ENCODE measurements around the gene TNS3. TPM values are rescaled to one million over a fixed set of nuclear protein-coding genes. Genes with fewer than 3 reads are reported as not detected.

Gene TNS3
- total RNA-seq, 1 donor from 2014 or later = 92.9 TPM

- H3K4me3 ChIP-seq (ENCODE audit: insufficient read depth, low read depth, low read length) = no peak overlapping the region
- Mint-ChIP-seq H3K4me1 (ENCODE audit: low read depth, unreplicated experiment) (peaks cover 76% of the 10 kb centered on the region), H3K36me3 (ENCODE audit: low read depth, unreplicated experiment) (peaks cover 17% of the 10 kb centered on the region), H3K9me3 (ENCODE audit: unreplicated experiment) (no peaks in the 10 kb centered on the region), H3K27ac (ENCODE audit: unreplicated experiment) (peak overlapping the region; percentile 100), H3K27me3 (ENCODE audit: low read depth, unreplicated experiment) (no peaks in the 10 kb centered on the region), H3K4me3 (ENCODE audit: unreplicated experiment) (peak overlapping the region; percentile 69)
- H3K36me3 ChIP-seq (ENCODE audit: insufficient read depth, low read length) = no peaks in the 10 kb centered on the region
- no peaks in the 10 kb centered on the region for H3K27me3 ChIP-seq (ENCODE audit: insufficient read depth, low read length)
- DNase-seq (ENCODE audit: low read depth) = no peak
- peak overlapping the region; percentile 79 for H3K9ac ChIP-seq (ENCODE audit: low read length)
- peak overlapping the region; percentile 94 for H3K27ac ChIP-seq (ENCODE audit: low read depth, low read length)
- peaks cover 68% of the 10 kb centered on the region for H3K4me1 ChIP-seq (ENCODE audit: insufficient read depth, low read length)
- TF ChIP-seq CTCF (IDR thresholded peaks at IDR 0.05; ENCODE audit: insufficient read depth, low read depth, low read length) = no peak
- no peak for TF ChIP-seq EZH2 (IDR thresholded peaks at IDR 0.05; ENCODE audit: insufficient read depth, low read length)
- H4K20me1 ChIP-seq (ENCODE audit: insufficient read depth, low read length) = peaks cover 17% of the 10 kb centered on the region
- H3K4me2 ChIP-seq (ENCODE audit: low read length) = peak overlapping the region; percentile 74
- H3K9me3 ChIP-seq (ENCODE audit: insufficient read depth, low read depth, low read length) = no peaks in the 10 kb centered on the region
- H3K79me2 ChIP-seq (ENCODE audit: insufficient read depth, low read length) = peaks cover 80% of the 10 kb centered on the region
- H2AFZ ChIP-seq (ENCODE audit: low read depth, low read length) = no peak overlapping the region
- FAIRE-seq = no peak
Measured at GRCh38 chr7:47480576-47481538, 101.1 kb downstream of the TNS3 start.

DNA sequence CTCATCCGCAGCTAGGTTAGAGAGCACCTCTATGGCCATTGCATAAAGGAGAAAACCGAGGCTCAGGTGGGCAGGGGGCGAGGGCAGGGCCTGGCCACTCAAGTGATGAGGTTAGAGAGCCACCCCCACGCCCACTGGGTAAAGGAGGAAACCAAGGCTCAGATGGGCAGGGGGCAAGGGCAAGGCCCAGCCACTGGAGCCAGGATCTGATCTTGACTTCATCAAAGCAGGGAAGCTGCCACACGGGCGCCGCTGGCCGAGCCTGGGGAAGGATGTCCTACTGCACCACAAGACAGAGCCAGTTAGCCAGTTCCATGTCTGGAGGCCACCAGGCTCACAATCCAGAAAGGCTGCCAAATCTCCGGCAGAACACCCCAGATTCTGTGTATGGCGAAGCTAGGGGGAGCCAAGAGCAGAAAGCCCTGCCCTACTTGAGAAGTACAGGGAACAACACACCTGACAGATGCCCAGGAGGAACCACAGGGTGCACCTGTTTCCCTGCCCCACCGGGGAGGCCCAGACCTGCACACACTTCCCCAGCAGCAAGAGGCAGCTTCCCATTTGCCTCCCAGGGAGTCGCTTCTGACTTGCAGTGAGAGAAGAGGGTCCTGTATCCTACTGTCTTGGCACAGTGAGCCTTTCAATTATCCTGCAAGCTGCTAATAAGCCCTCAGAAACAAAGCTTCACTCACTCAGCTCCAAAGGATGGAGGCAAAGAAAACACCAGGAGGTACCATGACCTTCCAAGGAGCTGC, 101.9 kb downstream of the TNS3 start:
- no peaks in the 10 kb centered on the region for H3K9me3 Mint-ChIP-seq (ENCODE audit: unreplicated experiment)
- no peak overlapping the region for H3K4me3 Mint-ChIP-seq (ENCODE audit: unreplicated experiment)
- Histone ChIP-seq H3K27me3 (ENCODE audit: insufficient read depth, low read length) (no peaks in the 10 kb centered on the region), H3K79me2 (ENCODE audit: insufficient read depth, low read length) (peaks cover 76% of the 10 kb centered on the region), H3K9ac (ENCODE audit: low read length) (no peak overlapping the region), H3K4me3 (ENCODE audit: insufficient read depth, low read depth, low read length) (no peak overlapping the region), H3K27ac (ENCODE audit: low read depth, low read length) (no peak overlapping the region), H3K9me3 (ENCODE audit: insufficient read depth, low read depth, low read length) (no peaks in the 10 kb centered on the region), H4K20me1 (ENCODE audit: insufficient read depth, low read length) (peaks cover 19% of the 10 kb centered on the region), H3K4me1 (ENCODE audit: insufficient read depth, low read length) (peaks cover 69% of the 10 kb centered on the region), H3K4me2 (ENCODE audit: low read length) (no peak overlapping the region), H2AFZ (ENCODE audit: low read depth, low read length) (no peak overlapping the region), H3K36me3 (ENCODE audit: insufficient read depth, low read length) (no peaks in the 10 kb centered on the region)
- no peak for TF ChIP-seq EZH2 (IDR thresholded peaks at IDR 0.05; ENCODE audit: insufficient read depth, low read length)
- TF ChIP-seq CTCF (IDR thresholded peaks at IDR 0.05; ENCODE audit: insufficient read depth, low read depth, low read length) = no peak
- FAIRE-seq = no peak
- H3K36me3 Mint-ChIP-seq (ENCODE audit: low read depth, unreplicated experiment) = peaks cover 21% of the 10 kb centered on the region
- H3K27me3 Mint-ChIP-seq (ENCODE audit: low read depth, unreplicated experiment) = no peaks in the 10 kb centered on the region
- peaks cover 72% of the 10 kb centered on the region for H3K4me1 Mint-ChIP-seq (ENCODE audit: low read depth, unreplicated experiment)
- peak overlapping the region; percentile 100 for H3K27ac Mint-ChIP-seq (ENCODE audit: unreplicated experiment)
- DNase-seq (ENCODE audit: low read depth) = no peak
